ENCODE measurements around the gene PRSS22. TPM values are rescaled to one million over a fixed set of nuclear protein-coding genes. Genes with fewer than 3 reads are reported as not detected.
"Not testable (repeated sequence)": the region's sequence is repeated elsewhere in the genome, so short reads cannot be mapped to it uniquely, and the experiment has no call there.

Gene PRSS22
- not detected for total RNA-seq

GRCh38 chr16:2857451-2858244, at the start of gene PRSS22:
Gene PRSS22 (minus strand): TSS chr16:2858170. CDS start chr16:2858104, 66 bp downstream.
- H3K4me1 Mint-ChIP-seq: peaks cover 10% of the 10 kb centered on the region
- no peak within 1 kb of the TSS for H3K27ac Mint-ChIP-seq
- ChIA-PET POLR2A (no interaction called here), CTCF (no interaction called here)
- H3K27me3 Mint-ChIP-seq: peaks cover 12% of the 10 kb centered on the region
- no peak within 1 kb of the TSS for H3K4me3 Mint-ChIP-seq
- peaks cover 7% of the 10 kb centered on the region for H3K36me3 Mint-ChIP-seq (ENCODE audit: low read depth)
- no peak for DNase-seq
- H3K9me3 Mint-ChIP-seq: peaks cover 17% of the 10 kb centered on the region

GRCh38 chr16:2907084-2907753, 49.2 kb upstream of the PRSS22 start:
- POLR2A ChIA-PET; H3K36me3 Mint-ChIP-seq (ENCODE audit: low read depth); H3K27me3 Mint-ChIP-seq; H3K27ac Mint-ChIP-seq; H3K9me3 Mint-ChIP-seq; H3K4me3 Mint-ChIP-seq: not testable (repeated sequence)
- CTCF ChIA-PET: interaction anchor here (0.6 to 1.3 kb wide), 9 partner anchors 8 to 920 kb away, joined by 3 to 8 read pairs (median 4); partner anchors contain the start of gene FLYWCH2
- peak; percentile 50 for DNase-seq
- peaks cover 28% of the 10 kb centered on the region for H3K4me1 Mint-ChIP-seq

- ChIA-PET POLR2A (no interaction called here), CTCF (interaction anchor here (1.0 to 1.1 kb wide), 2 partner anchors 21 to 68 kb away, joined by 3 to 4 read pairs; no protein-coding TSS in a partner anchor)
- Mint-ChIP-seq H3K4me1 (peaks cover 20% of the 10 kb centered on the region), H3K4me3 (peak overlapping the region; percentile 84), H3K27ac (peak overlapping the region; percentile 31), H3K36me3 (ENCODE audit: low read depth) (no peaks in the 10 kb centered on the region), H3K9me3 (no peaks in the 10 kb centered on the region), H3K27me3 (no peaks in the 10 kb centered on the region)
- no peak for DNase-seq
Observed at GRCh38 chr16:2905988-2906387, 48.0 kb upstream of the PRSS22 start.

- H3K27me3 Mint-ChIP-seq: no peaks in the 10 kb centered on the region
- ChIA-PET CTCF (interaction anchor here (1.0 to 1.1 kb wide), 2 partner anchors 22 to 67 kb away, joined by 3 to 4 read pairs; no protein-coding TSS in a partner anchor), POLR2A (no interaction called here)
- peak overlapping the region; percentile 84 for H3K4me3 Mint-ChIP-seq
- peak overlapping the region; percentile 83 for H3K27ac Mint-ChIP-seq
- H3K36me3 Mint-ChIP-seq (ENCODE audit: low read depth): no peaks in the 10 kb centered on the region
- H3K9me3 Mint-ChIP-seq: no peaks in the 10 kb centered on the region
- H3K4me1 Mint-ChIP-seq: peaks cover 20% of the 10 kb centered on the region
- peak; percentile 97 for DNase-seq
Observed at GRCh38 chr16:2905241-2905987, 47.4 kb upstream of the PRSS22 start.

- Mint-ChIP-seq H3K36me3 (ENCODE audit: low read depth) (no peaks in the 10 kb centered on the region), H3K9me3 (no peaks in the 10 kb centered on the region), H3K27me3 (no peaks in the 10 kb centered on the region), H3K4me1 (peaks cover 20% of the 10 kb centered on the region), H3K27ac (peak overlapping the region; percentile 83), H3K4me3 (peak overlapping the region; percentile 84)
- no peak for DNase-seq
- ChIA-PET POLR2A (no interaction called here), CTCF (interaction anchor here (1.0 to 1.1 kb wide), 2 partner anchors 22 to 67 kb away, joined by 3 to 4 read pairs; no protein-coding TSS in a partner anchor)
Observed at GRCh38 chr16:2904922-2905240, 46.9 kb upstream of the PRSS22 start.

GRCh38 chr16:2904100-2904921, 46.3 kb upstream of the PRSS22 start:
- peak overlapping the region; percentile 83 for H3K27ac Mint-ChIP-seq
- POLR2A ChIA-PET: no interaction called here
- H3K4me1 Mint-ChIP-seq: peaks cover 20% of the 10 kb centered on the region
- H3K36me3 Mint-ChIP-seq (ENCODE audit: low read depth): no peaks in the 10 kb centered on the region
- peak overlapping the region; percentile 84 for H3K4me3 Mint-ChIP-seq
- peak; percentile 79 for DNase-seq
- no peaks in the 10 kb centered on the region for H3K9me3 Mint-ChIP-seq
- CTCF ChIA-PET: interaction anchor here (1.1 to 1.5 kb wide), 2 partner anchors 20 to 23 kb away, joined by 3 to 6 read pairs; no protein-coding TSS in a partner anchor
- H3K27me3 Mint-ChIP-seq: no peaks in the 10 kb centered on the region

GRCh38 chr16:2902337-2903130, 44.6 kb upstream of the PRSS22 start:
- POLR2A ChIA-PET: no interaction called here
- no peaks in the 10 kb centered on the region for H3K36me3 Mint-ChIP-seq (ENCODE audit: low read depth)
- H3K27me3 Mint-ChIP-seq: no peaks in the 10 kb centered on the region
- H3K4me1 Mint-ChIP-seq: peaks cover 20% of the 10 kb centered on the region
- CTCF ChIA-PET: interaction anchor here (1.1 to 1.6 kb wide), 3 partner anchors 14 to 34 kb away, joined by 3 to 8 read pairs (median 6); no protein-coding TSS in a partner anchor
- no peak overlapping the region for H3K27ac Mint-ChIP-seq
- DNase-seq: no peak
- no peaks in the 10 kb centered on the region for H3K9me3 Mint-ChIP-seq
- H3K4me3 Mint-ChIP-seq: no peak overlapping the region

GRCh38 chr16:2900526-2901075, 42.6 kb upstream of the PRSS22 start:
- Mint-ChIP-seq H3K9me3 (no peaks in the 10 kb centered on the region), H3K4me3 (no peak overlapping the region), H3K36me3 (ENCODE audit: low read depth) (no peaks in the 10 kb centered on the region), H3K4me1 (peaks cover 8% of the 10 kb centered on the region), H3K27me3 (no peaks in the 10 kb centered on the region), H3K27ac (no peak overlapping the region)
- CTCF ChIA-PET: no interaction called here
- no peak for DNase-seq
- POLR2A ChIA-PET: no interaction called here

- ChIA-PET POLR2A (no interaction called here), CTCF (interaction anchor here (1.1 to 1.8 kb wide), 4 partner anchors 8 to 31 kb away, joined by 3 to 6 read pairs (median 6); partner anchors contain the start of gene FLYWCH2)
- Mint-ChIP-seq H3K4me3 (no peak overlapping the region), H3K4me1 (peaks cover 8% of the 10 kb centered on the region), H3K27me3 (no peaks in the 10 kb centered on the region), H3K36me3 (ENCODE audit: low read depth) (no peaks in the 10 kb centered on the region), H3K9me3 (no peaks in the 10 kb centered on the region), H3K27ac (no peak overlapping the region)
- DNase-seq: no peak
Observed at GRCh38 chr16:2899564-2900072, 41.6 kb upstream of the PRSS22 start.

GRCh38 chr16:2898831-2899563, 41.0 kb upstream of the PRSS22 start:
- ChIA-PET POLR2A (no interaction called here), CTCF (interaction anchor here (0.5 to 1.8 kb wide), 5 partner anchors 9 to 31 kb away, joined by 3 to 6 read pairs (median 6); partner anchors contain the start of gene FLYWCH2)
- no peak for DNase-seq
- H3K27me3 Mint-ChIP-seq: no peaks in the 10 kb centered on the region
- H3K4me1 Mint-ChIP-seq: peaks cover 6% of the 10 kb centered on the region
- H3K9me3 Mint-ChIP-seq: no peaks in the 10 kb centered on the region
- H3K27ac Mint-ChIP-seq: no peak overlapping the region
- no peaks in the 10 kb centered on the region for H3K36me3 Mint-ChIP-seq (ENCODE audit: low read depth)
- H3K4me3 Mint-ChIP-seq: no peak overlapping the region

- H3K27ac Mint-ChIP-seq: no peak overlapping the region
- no peaks in the 10 kb centered on the region for H3K9me3 Mint-ChIP-seq
- ChIA-PET CTCF (no interaction called here), POLR2A (no interaction called here)
- DNase-seq: no peak
- no peaks in the 10 kb centered on the region for H3K4me1 Mint-ChIP-seq
- H3K36me3 Mint-ChIP-seq (ENCODE audit: low read depth): no peaks in the 10 kb centered on the region
- H3K4me3 Mint-ChIP-seq: no peak overlapping the region
- no peaks in the 10 kb centered on the region for H3K27me3 Mint-ChIP-seq
Observed at GRCh38 chr16:2897110-2897509, 39.1 kb upstream of the PRSS22 start.

All from activated CD4-positive, alpha-beta T cell treated with anti-CD3 and anti-CD28 coated beads, Interleukin-2, amount 10 ng/mL, durations not matched to agents 7 days and 5 days (primary cell).